Measurements from ENCODE around the gene MEG3. TPM values are rescaled to one million over a fixed set of nuclear protein-coding genes. Genes with fewer than 3 reads are reported as not detected.

Gene MEG3
- total RNA-seq, 1 donor from 2014 or later: 46.1 TPM

GRCh38 chr14:100786131-100786530 lies 39.8 kb upstream of the MEG3 start:
- H3K4me3 ChIP-seq (ENCODE audit: low read depth, low read length): no peak overlapping the region
- no peak for DNase-seq (ENCODE audit: low read depth)
- peaks cover 7% of the 10 kb centered on the region for H3K27me3 ChIP-seq (ENCODE audit: control insufficient read depth, insufficient read depth, low read length)
- TF ChIP-seq CTCF (IDR thresholded peaks at IDR 0.05; ENCODE audit: insufficient read depth, low read length, poor library complexity, severe bottlenecking): no peak
- no peaks in the 10 kb centered on the region for H3K36me3 ChIP-seq (ENCODE audit: control insufficient read depth, insufficient read depth, low read length)

- H3K4me3 ChIP-seq (ENCODE audit: low read depth, low read length): no peak overlapping the region
- H3K36me3 ChIP-seq (ENCODE audit: control insufficient read depth, insufficient read depth, low read length): no peaks in the 10 kb centered on the region
- no peak for TF ChIP-seq CTCF (IDR thresholded peaks at IDR 0.05; ENCODE audit: insufficient read depth, low read length, poor library complexity, severe bottlenecking)
- no peak for DNase-seq (ENCODE audit: low read depth)
- H3K27me3 ChIP-seq (ENCODE audit: control insufficient read depth, insufficient read depth, low read length): peaks cover 7% of the 10 kb centered on the region
Observed at GRCh38 chr14:100786576-100787219, 39.2 kb upstream of the MEG3 start.

GRCh38 chr14:100787659-100788058 lies 38.3 kb upstream of the MEG3 start:
- no peak for TF ChIP-seq CTCF (IDR thresholded peaks at IDR 0.05; ENCODE audit: insufficient read depth, low read length, poor library complexity, severe bottlenecking)
- Histone ChIP-seq H3K27me3 (ENCODE audit: control insufficient read depth, insufficient read depth, low read length) (peaks cover 7% of the 10 kb centered on the region), H3K36me3 (ENCODE audit: control insufficient read depth, insufficient read depth, low read length) (no peaks in the 10 kb centered on the region), H3K4me3 (ENCODE audit: low read depth, low read length) (no peak overlapping the region)
- DNase-seq (ENCODE audit: low read depth): no peak

DNA sequence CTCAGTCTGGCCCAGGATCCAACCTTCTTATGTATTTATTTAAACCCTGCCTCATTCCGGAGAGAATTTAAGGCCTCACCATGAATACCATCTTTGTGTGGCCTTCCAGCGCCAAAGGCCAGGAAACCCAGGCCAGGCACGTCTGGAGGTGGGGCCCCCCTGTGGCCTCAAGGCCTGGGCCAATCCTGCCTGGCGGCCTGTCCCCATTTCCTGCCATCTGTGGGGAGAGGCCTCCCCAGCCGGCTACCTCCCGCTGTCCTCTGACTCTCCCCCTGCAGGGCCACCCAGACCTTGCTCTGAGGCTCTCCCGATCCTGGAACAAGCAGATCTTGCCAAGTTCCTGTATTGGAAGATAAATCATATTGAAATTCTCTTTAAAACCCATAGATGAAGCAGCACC lies 37.4 kb upstream of the MEG3 start:
- DNase-seq (ENCODE audit: low read depth): no peak
- H3K4me3 ChIP-seq (ENCODE audit: low read depth, low read length): no peak overlapping the region
- peaks cover 11% of the 10 kb centered on the region for H3K27me3 ChIP-seq (ENCODE audit: control insufficient read depth, insufficient read depth, low read length)
- no peak for TF ChIP-seq CTCF (IDR thresholded peaks at IDR 0.05; ENCODE audit: insufficient read depth, low read length, poor library complexity, severe bottlenecking)
- H3K36me3 ChIP-seq (ENCODE audit: control insufficient read depth, insufficient read depth, low read length): no peaks in the 10 kb centered on the region

DNA sequence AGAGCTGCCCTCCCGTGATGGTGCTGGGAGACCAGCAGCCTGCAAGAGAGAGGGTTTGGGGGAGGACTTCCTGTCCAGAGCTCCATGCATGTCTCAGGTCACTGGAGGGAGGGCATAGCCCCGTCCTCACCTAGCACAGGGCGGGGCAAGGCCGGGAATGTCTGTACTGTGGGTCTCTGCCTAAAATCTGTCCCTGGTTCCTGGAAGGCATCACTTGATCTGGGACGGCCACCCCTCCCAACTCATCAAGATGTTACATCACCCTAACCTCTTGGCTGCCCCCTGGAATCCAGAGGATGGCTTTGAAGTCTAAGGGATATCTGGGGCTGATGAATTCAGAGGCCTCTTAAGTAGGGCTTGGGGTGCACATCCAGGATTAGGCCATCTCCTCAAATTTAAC lies 37.0 kb upstream of the MEG3 start:
- no peaks in the 10 kb centered on the region for H3K36me3 ChIP-seq (ENCODE audit: control insufficient read depth, insufficient read depth, low read length)
- DNase-seq (ENCODE audit: low read depth): no peak
- TF ChIP-seq CTCF (IDR thresholded peaks at IDR 0.05; ENCODE audit: insufficient read depth, low read length, poor library complexity, severe bottlenecking): no peak
- no peak overlapping the region for H3K4me3 ChIP-seq (ENCODE audit: low read depth, low read length)
- H3K27me3 ChIP-seq (ENCODE audit: control insufficient read depth, insufficient read depth, low read length): peaks cover 10% of the 10 kb centered on the region
